K562 (cell line): ENCODE results near the gene IPO9. TPM values are rescaled to one million over a fixed set of nuclear protein-coding genes. Genes with fewer than 3 reads are reported as not detected.
A peak's percentile ranks its signal among the peaks of the same experiment; 100 is the strongest.

Source experiments
- ATAC-seq: fragments of 200-7000 bp; cut with Tn5 transposase; 3 replicates; pipeline ENCODE4 v1.9.1; 2020; ENCODE audit warnings: moderate library complexity
- BruUV-seq: library from RNA; stranded (reverse); fragments of 400-500 nt; replicated peaks from 2 replicates; lab custom pipeline; 2021; lab: Mats Ljungman, UMichigan
- CTCF ChIA-PET: fragments of 300-600 bp; formaldehyde crosslinking; extraction: SDS; loops from one replicate; lab custom pipeline; 2021; ENCODE audit warnings: low intra/inter-chr PET ratio; lab: Yijun Ruan, JAX
- POLR2A ChIA-PET: fragments of 300-600, 350-650 bp; sonication (Branson Sonifier 250); formaldehyde crosslinking; extraction: SDS; loops from one replicate; lab custom pipeline; 2021; ENCODE audit warnings: antibody characterized with exemption, inconsistent platforms; lab: Yijun Ruan, JAX
- DNase-seq, 4 experiments: peaks; one replicate each; pipeline versions ENCODE4 v3.0.0 to v3.0.0-alpha.2; 2011 to 2018; ENCODE audit warnings: low spot score in 3 of 4, mixed read lengths in 3 of 4; ENCODE audit errors: extremely low read depth in 1 of 4
- FAIRE-seq: peaks from 2 replicates; lab custom pipeline; 2011; peaks lifted over from hg19 to GRCh38; lab: Jason Lieb, UNC
- H2AFZ ChIP-seq: 2 replicates; pipeline ENCODE4 v1.6.0; 2011; ENCODE audit warnings: low read depth, low read length, control low read depth, inconsistent platforms
- H3K27ac ChIP-seq: fragments of 200-600 bp; 3 replicates; pipeline ENCODE4 v1.8.0; 2011; ENCODE audit warnings: low read depth, mild to moderate bottlenecking, control low read depth, inconsistent platforms, low read length, moderate library complexity, mixed read lengths; ENCODE audit errors: extremely low read depth
- H3K27me3 ChIP-seq, 2 experiments: fragments of 300-600 bp in 1 of 2; 2 replicates in 1 of 2; 3 replicates in 1 of 2; pipeline versions ENCODE4 v1.6.0 to v1.8.0; 2011; ENCODE audit warnings: inconsistent platforms in 2 of 2, low read length in 2 of 2, mild to moderate bottlenecking in 1 of 2, mixed read lengths in 1 of 2, moderate library complexity in 1 of 2; ENCODE audit not compliant: control insufficient read depth in 2 of 2, insufficient read depth in 2 of 2
- H3K36me3 ChIP-seq: fragments of 300-600 bp; 3 replicates; pipeline ENCODE4 v1.8.0; 2011; ENCODE audit warnings: mild to moderate bottlenecking, low read length, inconsistent platforms; ENCODE audit not compliant: control insufficient read depth, insufficient read depth
- H3K4me1 ChIP-seq, 2 experiments: fragments of 200-600 bp in 1 of 2; replicated peaks in 1 of 2; 2 replicates in 1 of 2; 3 replicates in 1 of 2; pipeline versions ENCODE4 v1.5.1 to v1.8.0; 2011; ENCODE audit warnings: inconsistent platforms in 2 of 2, low read length in 2 of 2, mild to moderate bottlenecking in 1 of 2, mixed read lengths in 1 of 2, moderate library complexity in 1 of 2; ENCODE audit not compliant: control insufficient read depth in 2 of 2, insufficient read depth in 2 of 2
- H3K4me2 ChIP-seq: 2 replicates; pipeline ENCODE4 v1.6.1; 2011; ENCODE audit warnings: low read length, control low read depth, inconsistent platforms, mixed read lengths; ENCODE audit not compliant: insufficient read depth
- H3K4me3 ChIP-seq: fragments of 200-600 bp; sonication (generic), shearing (Covaris generic); 2 replicates; pipeline ENCODE4 v1.5.1; 2016; ENCODE audit warnings: control low read depth, inconsistent platforms
- H3K79me2 ChIP-seq: fragments of 200-600 bp; 3 replicates; pipeline ENCODE4 v1.8.0; 2011; ENCODE audit warnings: low read length, inconsistent platforms; ENCODE audit not compliant: control insufficient read depth, insufficient read depth
- H3K9ac ChIP-seq, 2 experiments: 2 replicates each; pipeline versions ENCODE4 v1.6.0 to v1.6.1; 2011; ENCODE audit warnings: low read depth in 2 of 2, low read length in 2 of 2, control low read depth in 1 of 2, inconsistent platforms in 1 of 2, mild to moderate bottlenecking in 1 of 2, mixed read lengths in 1 of 2; ENCODE audit not compliant: insufficient read depth in 1 of 2
- H3K9me1 ChIP-seq: one replicate; pipeline ENCODE4 v1.6.0; 2011; ENCODE audit warnings: inconsistent platforms, mild to moderate bottlenecking, low read length, moderate library complexity; ENCODE audit not compliant: control insufficient read depth, insufficient read depth
- H3K9me3 ChIP-seq: replicated peaks from 2 replicates; pipeline ENCODE4 v1.5.1; 2011; ENCODE audit warnings: low read depth, low read length, inconsistent platforms; ENCODE audit not compliant: control insufficient read depth, insufficient read depth
- H4K20me1 ChIP-seq: replicated peaks from 2 replicates; pipeline ENCODE4 v1.6.1; 2011; ENCODE audit warnings: low read length, inconsistent platforms, mixed read lengths; ENCODE audit not compliant: control insufficient read depth, insufficient read depth
- ARID1B ChIP-seq: fragments of 450-650 bp; IDR thresholded peaks from 2 replicates; pipeline ENCODE4 v1.6.1; 2016; ENCODE audit warnings: antibody characterized with exemption, mild to moderate bottlenecking, inconsistent platforms
- BACH1 ChIP-seq: fragments of 200-800 bp; sonication (Bioruptor generic); IDR thresholded peaks from 2 replicates; pipeline ENCODE4 v1.6.1; 2016; ENCODE audit warnings: missing genetic modification characterization, missing compliant biosample characterization
- BCOR ChIP-seq: fragments of 450-650 bp; IDR thresholded peaks from 2 replicates; pipeline ENCODE4 v1.6.1; 2016
- CBX3 ChIP-seq, 2 experiments: IDR thresholded peaks; 1 replicate in 1 of 2; 2 replicates in 1 of 2; pipeline ENCODE4 v1.6.1; 2012; ENCODE audit warnings: inconsistent platforms in 2 of 2, low read length in 2 of 2, borderline replicate concordance in 1 of 2, control low read depth in 1 of 2
- HMG20B ChIP-seq: fragments of 250-450 bp; sonication (Bioruptor Pico); IDR thresholded peaks from 2 replicates; pipeline ENCODE4 v1.5.0; 2021; ENCODE audit warnings: mild to moderate bottlenecking
- NFE2L1 ChIP-seq: fragments of 450-650 bp; IDR thresholded peaks from 2 replicates; pipeline ENCODE4 v1.6.1; 2016; ENCODE audit warnings: missing genetic modification characterization, low read depth, mild to moderate bottlenecking, missing compliant biosample characterization, moderate library complexity, borderline replicate concordance
- SPI1 ChIP-seq: IDR thresholded peaks from 2 replicates; pipeline ENCODE4 v1.6.1; 2011; ENCODE audit warnings: low read depth, low read length, control low read depth, borderline replicate concordance
- SRSF3 ChIP-seq: fragments of 200-400 bp; formaldehyde crosslinking; IDR thresholded peaks from 2 replicates; pipeline ENCODE4 v1.6.1; 2016; ENCODE audit warnings: mild to moderate bottlenecking, low read length, moderate library complexity; ENCODE audit not compliant: insufficient read depth
- TEAD4 ChIP-seq, 2 experiments: sonication (generic) in 1 of 2; formaldehyde crosslinking in 1 of 2; IDR thresholded peaks; 2 replicates each; pipeline versions ENCODE4 v1.6.1 to v1.8.0; 2012 to 2022; ENCODE audit warnings: borderline replicate concordance in 1 of 2, inconsistent platforms in 1 of 2, low read length in 1 of 2, mild to moderate bottlenecking in 1 of 2, missing genetic modification reagents in 1 of 2
- THAP12 ChIP-seq: fragments of 250-450 bp; sonication (Bioruptor Pico); IDR thresholded peaks from 2 replicates; pipeline ENCODE4 v1.9.0; 2021; ENCODE audit warnings: mild to moderate bottlenecking, inconsistent platforms
- WGBS: fragments of 100-300 bp; shearing (Covaris generic); methylation state at CpG from one replicate; pipeline ENCODE4 v1.1.6; 2016; ENCODE audit warnings: low coverage, mixed read lengths; ENCODE audit not compliant: insufficient coverage; ENCODE audit errors: missing lambda C conversion rate; 5-methylcytosine and 5-hydroxymethylcytosine counted together
- in situ Hi-C: fragments of 300-500 bp; cut with MboI; formaldehyde crosslinking; loops from 4 replicates; pipeline ENCODE4 v1.15.0; 2018; ENCODE audit warnings: inconsistent platforms, mixed read lengths
- intact Hi-C: fragments of 100-400 bp; cut with micrococcal nuclease; formaldehyde crosslinking; loops from 2 replicates; pipeline ENCODE4 v1.14.2; 2022
- polyA plus RNA-seq, 8 experiments: library from polyadenylated mRNA; depleted of rRNA in 4 of 8; stranded (reverse) in 5 of 8; unstranded in 3 of 8; fragments of >200 nt; fragmentation: Nextera tagmentation in 2 of 8; fragmentation: Illumina TruSeq in 1 of 8; extraction: Ambion mirVana in 2 of 8; extraction: Trizol in 1 of 8; gene quantifications; 2 replicates each; pipeline versions ENCODE4 v1.2.1 to v1.2.3, GENCODE V29; 2011 to 2014; ENCODE audit warnings: inconsistent platforms in 1 of 8, missing spikeins in 1 of 8
- total RNA-seq, 7 experiments: library from RNA; depleted of rRNA in 6 of 7; stranded (reverse); fragments of >200 nt in 6 of 7; fragmentation: Illumina TruSeq in 2 of 7; extraction: Trizol in 2 of 7; gene quantifications; 2 replicates each; pipeline versions ENCODE4 v1.2.1 to v1.2.3, GENCODE V29; 2011 to 2021; ENCODE audit warnings: low replicate concordance in 1 of 7
- TF ChIP-seq, protein P1 (sequence below): fragments of 450-650 bp; conservative IDR thresholded peaks from 2 replicates; pipeline ENCODE4 v1.6.1; 2016; ENCODE audit warnings: missing genetic modification characterization, low read depth, mild to moderate bottlenecking, control low read depth, missing compliant biosample characterization

IPO9 gene
- total and polyA plus RNA-seq, 9 of the 15 experiments (the other 6 are each of a cell fraction or from before 2014, with no cell fraction given): 27.9 to 78.6 (median 43.9) TPM

DNA sequence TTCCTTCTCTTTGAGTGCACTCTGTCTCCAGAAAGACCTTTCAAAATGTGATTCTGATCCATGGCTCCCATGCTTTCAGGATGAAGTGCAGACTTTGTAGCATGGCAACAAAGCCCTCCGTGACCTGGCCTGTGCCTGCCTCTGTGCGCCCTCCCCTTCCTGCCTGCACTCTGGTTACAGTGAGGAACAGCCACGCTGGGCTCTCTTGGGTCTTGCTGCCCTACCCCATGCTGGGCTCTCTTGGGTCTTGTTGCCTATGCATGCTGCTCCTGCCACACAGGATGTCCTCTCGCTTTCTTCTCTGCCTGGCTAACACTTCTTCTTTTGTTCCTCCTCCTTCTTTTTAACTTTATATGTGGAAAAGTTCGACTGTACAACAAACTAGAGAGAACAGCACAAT lies 89.4 kb downstream of the IPO9 start:
- no peaks in the 10 kb centered on the region for H3K27me3 ChIP-seq
- ChIA-PET CTCF (no interaction called here), POLR2A (interaction anchor here (1.6 kb wide), 1 partner anchor 28 kb away, joined by 6 read pairs; the partner anchor contains the start of gene LMOD1)
- H2AFZ ChIP-seq: no peak overlapping the region
- H3K4me1 ChIP-seq: peaks cover 20 to 25% of the 10 kb centered on the region in 2 experiments
- no peak overlapping the region for H3K4me2 ChIP-seq
- intact Hi-C loops (no loop called here), in situ Hi-C loops (no loop called here)
- no peaks in the 10 kb centered on the region for H3K79me2 ChIP-seq
- no peak overlapping the region for H3K27ac ChIP-seq
- H3K9me1 ChIP-seq: no peaks in the 10 kb centered on the region
- no peak overlapping the region for H3K9ac ChIP-seq
- TF ChIP-seq TEAD4 (IDR thresholded peaks at IDR 0.05; ENCODE audit: low read length): no peak
- no peak for TF ChIP-seq TEAD4 (CRISPR knock-in tag; IDR thresholded peaks at IDR 0.05; ENCODE audit: borderline replicate concordance)
- no peak for TF ChIP-seq HMG20B (CRISPR knock-in tag)
- no peak for TF ChIP-seq SRSF3
- FAIRE-seq (no peak), DNase-seq (no peak), ATAC-seq (no peak)
- BruUV-seq: no TSS peak
- WGBS: 70% methylated on average over 5 of the region's 5 CpGs
- no peak overlapping the region for H3K4me3 ChIP-seq
- no peaks in the 10 kb centered on the region for H4K20me1 ChIP-seq
- H3K9me3 ChIP-seq: no peaks in the 10 kb centered on the region
- no peaks in the 10 kb centered on the region for H3K36me3 ChIP-seq

GRCh38 chr1:201921952-201922558 lies 93.1 kb downstream of the IPO9 start:
- 77% methylated on average over 3 of the region's 3 CpGs for WGBS
- H3K27ac ChIP-seq: peak overlapping the region; percentile 4; the same call in 1 of the 3 replicates
- H3K9me3 ChIP-seq: no peaks in the 10 kb centered on the region
- no peaks in the 10 kb centered on the region for H3K9me1 ChIP-seq
- peak overlapping the region; percentile 46 for H2AFZ ChIP-seq
- FAIRE-seq (no peak), ATAC-seq (no peak), DNase-seq (no peak)
- BruUV-seq: no TSS peak
- no peak overlapping the region for H3K9ac ChIP-seq
- intact Hi-C loops (no loop called here), in situ Hi-C loops (no loop called here)
- no peak overlapping the region for H3K4me3 ChIP-seq
- no peaks in the 10 kb centered on the region for H3K27me3 ChIP-seq
- ChIA-PET POLR2A (no interaction called here), CTCF (no interaction called here)
- no peaks in the 10 kb centered on the region for H4K20me1 ChIP-seq
- peaks cover 25 to 37% of the 10 kb centered on the region in 2 experiments for H3K4me1 ChIP-seq
- H3K36me3 ChIP-seq: no peaks in the 10 kb centered on the region
- no peak overlapping the region for H3K4me2 ChIP-seq
- no peaks in the 10 kb centered on the region for H3K79me2 ChIP-seq
- TF ChIP-seq BACH1 (tag) (peak; percentile 92), BCOR (peak; percentile 26; the same call in 1 of the 2 replicates), SPI1 (peak; percentile 60; the same call in 1 of the 2 replicates), CBX3 (IDR thresholded peaks at IDR 0.05; ENCODE audit: borderline replicate concordance in 1 of 2, low read length in 2 of 2) (peak in 1 of 2 experiments; percentile 60; a peak in 1 of 3 replicates), ARID1B (peak; percentile 49), NFE2L1 (tag) (peak; percentile 96), THAP12 (CRISPR knock-in tag) (no peak)
- TF ChIP-seq, protein P1, sequence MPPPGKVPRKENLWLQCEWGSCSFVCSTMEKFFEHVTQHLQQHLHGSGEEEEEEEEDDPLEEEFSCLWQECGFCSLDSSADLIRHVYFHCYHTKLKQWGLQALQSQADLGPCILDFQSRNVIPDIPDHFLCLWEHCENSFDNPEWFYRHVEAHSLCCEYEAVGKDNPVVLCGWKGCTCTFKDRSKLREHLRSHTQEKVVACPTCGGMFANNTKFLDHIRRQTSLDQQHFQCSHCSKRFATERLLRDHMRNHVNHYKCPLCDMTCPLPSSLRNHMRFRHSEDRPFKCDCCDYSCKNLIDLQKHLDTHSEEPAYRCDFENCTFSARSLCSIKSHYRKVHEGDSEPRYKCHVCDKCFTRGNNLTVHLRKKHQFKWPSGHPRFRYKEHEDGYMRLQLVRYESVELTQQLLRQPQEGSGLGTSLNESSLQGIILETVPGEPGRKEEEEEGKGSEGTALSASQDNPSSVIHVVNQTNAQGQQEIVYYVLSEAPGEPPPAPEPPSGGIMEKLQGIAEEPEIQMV (tag): no peak
